Measurements from ENCODE around the gene ZNF384.

The ZNF384 gene

GRCh38 chr12:6626654-6627283, 62.4 kb downstream of the ZNF384 start:
- no peak for DNase-seq (ENCODE audit: low read depth in 2 of 2, low spot score in 1 of 2)

DNA sequence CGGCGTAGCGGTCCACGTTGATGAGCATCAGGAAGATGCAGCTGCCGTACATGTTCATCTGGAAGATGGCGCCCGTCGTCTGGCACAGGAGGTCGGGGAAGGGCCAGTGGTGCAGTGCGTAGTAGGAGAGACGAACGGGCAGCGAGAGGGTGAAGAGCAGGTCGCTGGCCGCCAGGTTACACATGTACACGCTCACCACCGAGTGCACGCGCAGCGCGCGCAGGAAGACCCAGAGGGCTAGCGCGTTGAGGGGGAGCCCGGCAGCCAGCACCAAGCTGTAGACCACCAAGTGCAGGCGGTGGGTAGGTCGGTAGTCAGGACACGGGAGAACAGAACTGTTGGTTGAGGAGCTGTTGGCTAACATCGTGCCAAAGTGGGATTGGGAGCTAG, 68.3 kb downstream of the ZNF384 start:
- no peak for DNase-seq (ENCODE audit: low read depth in 2 of 2, low spot score in 1 of 2)

GRCh38 chr12:6620137-6620884, 68.9 kb downstream of the ZNF384 start:
- no peak for DNase-seq (ENCODE audit: low read depth in 2 of 2, low spot score in 1 of 2)

- no peak for DNase-seq (ENCODE audit: low read depth in 2 of 2, low spot score in 1 of 2)
Observed at GRCh38 chr12:6618483-6619225, 70.5 kb downstream of the ZNF384 start.
